Spinal cord (tissue), 10 donors: ENCODE data around the gene HDAC11. TPM values are rescaled to one million over a fixed set of nuclear protein-coding genes. Genes with fewer than 3 reads are reported as not detected.
"Not testable (repeated sequence)": the region's sequence is repeated elsewhere in the genome, so short reads cannot be mapped to it uniquely, and the experiment has no call there.

ENCODE experiments used
- DNase-seq, 6 donors: peaks; one replicate each; pipeline versions ENCODE4 v3.0.0 to v3.0.0-alpha.2; 2013 to 2015; ENCODE audit warnings: low spot score in 6 of 6, low read depth in 4 of 6
- H3K27ac ChIP-seq: one replicate; pipeline ENCODE4 v1.5.1; 2013; ENCODE audit warnings: low read depth, low read length, control low read depth
- H3K27me3 ChIP-seq: one replicate; pipeline ENCODE4 v1.6.1; 2013; ENCODE audit warnings: low read length; ENCODE audit not compliant: control insufficient read depth, insufficient read depth
- H3K36me3 ChIP-seq: one replicate; pipeline ENCODE4 v1.6.1; 2013; ENCODE audit warnings: low read length; ENCODE audit not compliant: control insufficient read depth, insufficient read depth
- H3K4me1 ChIP-seq: one replicate; pipeline ENCODE4 v1.6.1; 2013; ENCODE audit warnings: low read length; ENCODE audit not compliant: control insufficient read depth, insufficient read depth
- H3K4me3 ChIP-seq: one replicate; pipeline ENCODE4 v1.5.1; 2013; ENCODE audit warnings: low read depth, low read length, control low read depth
- H3K9me3 ChIP-seq: one replicate; pipeline ENCODE4 v1.6.1; 2013; ENCODE audit warnings: low read length; ENCODE audit not compliant: control insufficient read depth, insufficient read depth
- WGBS: methylation state at CpG from one replicate; pipeline ENCODE4 v1.1.5; 2013; ENCODE audit warnings: missing lambda C conversion rate; ENCODE audit not compliant: insufficient coverage; 5-methylcytosine and 5-hydroxymethylcytosine counted together
- polyA plus RNA-seq, 2 donors: library from polyadenylated mRNA; unstranded; fragments of 120-200 nt; gene quantifications; one replicate each; pipeline ENCODE4 v1.2.1, GENCODE V29; 2013; ENCODE audit not compliant: insufficient read length in 2 of 2
- total RNA-seq, 2 donors: library from RNA; depleted of rRNA in 1 of 2; stranded (reverse); fragments of 120-200 nt in 1 of 2; fragments of >200 nt in 1 of 2; gene quantifications; one replicate each; pipeline versions ENCODE4 v1.2.3 to v1.2.4, GENCODE V29; 2013 to 2014
- donor health status: healthy.

Gene HDAC11
- total and polyA plus RNA-seq, 4 donors = 18.9 to 39.8 (median 27.8) TPM

GRCh38 chr3:13498354-13499060 lies 18.4 kb downstream of the HDAC11 start:
- Histone ChIP-seq H3K4me1 (peaks cover 25% of the 10 kb centered on the region), H3K4me3 (no peak overlapping the region), H3K27ac (no peak overlapping the region), H3K27me3 (no peaks in the 10 kb centered on the region), H3K9me3 (no peaks in the 10 kb centered on the region), H3K36me3 (peaks cover 47% of the 10 kb centered on the region)
- DNase-seq = no peak
- 87% methylated on average over 12 of the region's 14 CpGs for WGBS

- H3K9me3 ChIP-seq, H3K27me3 ChIP-seq, DNase-seq, H3K4me3 ChIP-seq, H3K27ac ChIP-seq: not testable (repeated sequence)
- WGBS = 96% methylated on average over 8 of the region's 11 CpGs
- Histone ChIP-seq H3K36me3 (peaks cover 44% of the 10 kb centered on the region), H3K4me1 (peaks cover 21% of the 10 kb centered on the region)
These were observed 19.1 kb downstream of the HDAC11 start for GRCh38 chr3:13499246-13499645.

- no peaks in the 10 kb centered on the region for H3K9me3 ChIP-seq
- H3K27ac ChIP-seq = no peak overlapping the region
- no peak for DNase-seq
- H3K27me3 ChIP-seq = no peaks in the 10 kb centered on the region
- peaks cover 47% of the 10 kb centered on the region for H3K36me3 ChIP-seq
- WGBS = 71% methylated on average over 7 of the region's 15 CpGs
- peaks cover 20% of the 10 kb centered on the region for H3K4me1 ChIP-seq
- no peak overlapping the region for H3K4me3 ChIP-seq
These were observed 20.2 kb downstream of the HDAC11 start for GRCh38 chr3:13500133-13500885.

- no peak for DNase-seq
- H3K4me1 ChIP-seq = peaks cover 18% of the 10 kb centered on the region
- no peaks in the 10 kb centered on the region for H3K9me3 ChIP-seq
- 87% methylated on average over 4 of the region's 4 CpGs for WGBS
- H3K36me3 ChIP-seq = peaks cover 52% of the 10 kb centered on the region
- H3K4me3 ChIP-seq = no peak overlapping the region
- no peak overlapping the region for H3K27ac ChIP-seq
- no peaks in the 10 kb centered on the region for H3K27me3 ChIP-seq
These were observed 20.9 kb downstream of the HDAC11 start for GRCh38 chr3:13501056-13501455.

GRCh38 chr3:13501521-13501920 lies 21.4 kb downstream of the HDAC11 start:
- DNase-seq = no peak
- Histone ChIP-seq H3K36me3 (peaks cover 52% of the 10 kb centered on the region), H3K9me3 (no peaks in the 10 kb centered on the region), H3K27me3 (no peaks in the 10 kb centered on the region), H3K4me3 (no peak overlapping the region), H3K4me1 (peaks cover 14% of the 10 kb centered on the region), H3K27ac (no peak overlapping the region)
- 94% methylated on average over 4 of the region's 4 CpGs for WGBS

- Histone ChIP-seq H3K4me1 (peaks cover 9% of the 10 kb centered on the region), H3K9me3 (no peaks in the 10 kb centered on the region), H3K27me3 (no peaks in the 10 kb centered on the region), H3K36me3 (peaks cover 52% of the 10 kb centered on the region), H3K4me3 (no peak overlapping the region), H3K27ac (no peak overlapping the region)
- 88% methylated on average over 17 of the region's 18 CpGs for WGBS
- DNase-seq = no peak
These were observed 22.1 kb downstream of the HDAC11 start for GRCh38 chr3:13501958-13502790.

GRCh38 chr3:13502791-13503060 lies 22.6 kb downstream of the HDAC11 start:
- Histone ChIP-seq H3K9me3 (no peaks in the 10 kb centered on the region), H3K27ac (no peak overlapping the region), H3K27me3 (no peaks in the 10 kb centered on the region), H3K36me3 (peaks cover 52% of the 10 kb centered on the region), H3K4me3 (no peak overlapping the region), H3K4me1 (peaks cover 15% of the 10 kb centered on the region)
- 100% methylated on average over 5 of the region's 8 CpGs for WGBS
- no peak for DNase-seq

GRCh38 chr3:13504161-13504831 lies 24.2 kb downstream of the HDAC11 start:
- H3K9me3 ChIP-seq = no peaks in the 10 kb centered on the region
- 86% methylated on average over 21 of the region's 23 CpGs for WGBS
- H3K4me1 ChIP-seq = peaks cover 29% of the 10 kb centered on the region
- no peak overlapping the region for H3K4me3 ChIP-seq
- peaks cover 45% of the 10 kb centered on the region for H3K36me3 ChIP-seq
- no peaks in the 10 kb centered on the region for H3K27me3 ChIP-seq
- no peak overlapping the region for H3K27ac ChIP-seq
- no peak for DNase-seq
